Prostate gland (tissue), 2 donors: ENCODE results near the gene PARP8. TPM values are rescaled to one million over a fixed set of nuclear protein-coding genes. Genes with fewer than 3 reads are reported as not detected.

Experiments
- DNase-seq: peaks from one replicate; pipeline ENCODE4 v3.0.0-alpha.2; 2019; ENCODE audit warnings: low spot score
- H3K27ac ChIP-seq, 2 donors: fragments of 200-600 bp; sonication (generic); 2 replicates each; pipeline ENCODE4 v1.5.1; 2017 to 2019
- H3K27me3 ChIP-seq: fragments of 200-600 bp; sonication (generic); replicated peaks from 2 replicates; pipeline ENCODE4 v1.5.1; 2019; ENCODE audit not compliant: insufficient read depth
- H3K36me3 ChIP-seq, 2 donors: fragments of 200-600 bp; sonication (generic); 1 replicate in 1 of 2; 2 replicates in 1 of 2; pipeline versions ENCODE4 v1.5.1 to v1.8.1; 2017 to 2019
- H3K4me1 ChIP-seq: fragments of 200-600 bp; sonication (generic); replicated peaks from 2 replicates; pipeline ENCODE4 v1.5.1; 2019
- H3K4me3 ChIP-seq, 2 donors: fragments of 200-600 bp; sonication (generic); 2 replicates each; pipeline ENCODE4 v1.5.1; 2017 to 2019
- H3K9me3 ChIP-seq: fragments of 200-600 bp; sonication (generic); 2 replicates; pipeline ENCODE4 v1.5.1; 2017
- POLR2A ChIP-seq: fragments of 450-650 bp; IDR thresholded peaks from one replicate; pipeline ENCODE4 v1.6.1; 2016; ENCODE audit warnings: antibody characterized with exemption, mild to moderate bottlenecking
- POLR2AphosphoS5 ChIP-seq: sonication (generic); formaldehyde crosslinking; IDR thresholded peaks from one replicate; pipeline ENCODE4 v1.6.1; 2017; ENCODE audit warnings: antibody characterized with exemption
- WGBS: methylation state at CpG from one replicate; pipeline ENCODE4 v1.1.5; 2018; 5-methylcytosine and 5-hydroxymethylcytosine counted together
- intact Hi-C: fragments of 100-400 bp; cut with DNase I; formaldehyde crosslinking; loops from one replicate; pipeline ENCODE4 v1.14.2; 2022
- total RNA-seq, 2 donors: library from RNA; depleted of rRNA; stranded (reverse); fragments of >200 nt; gene quantifications; one replicate each; pipeline ENCODE4 v1.1.0, GENCODE V29; 2016
- TF ChIP-seq, protein P1 (sequence below), 4 experiments: fragments of 200-600 bp in 2 of 4; fragments of 450-650 bp in 2 of 4; sonication (generic) in 2 of 4; IDR thresholded peaks; 1 replicate in 3 of 4; 2 replicates in 1 of 4; pipeline ENCODE4 v1.5.1; 2016 to 2019; ENCODE audit warnings: antibody characterized with exemption in 4 of 4, mild to moderate bottlenecking in 2 of 4, moderate library complexity in 2 of 4

The PARP8 gene
- total RNA-seq, 2 donors from 2014 or later, result 21.8 TPM

DNA sequence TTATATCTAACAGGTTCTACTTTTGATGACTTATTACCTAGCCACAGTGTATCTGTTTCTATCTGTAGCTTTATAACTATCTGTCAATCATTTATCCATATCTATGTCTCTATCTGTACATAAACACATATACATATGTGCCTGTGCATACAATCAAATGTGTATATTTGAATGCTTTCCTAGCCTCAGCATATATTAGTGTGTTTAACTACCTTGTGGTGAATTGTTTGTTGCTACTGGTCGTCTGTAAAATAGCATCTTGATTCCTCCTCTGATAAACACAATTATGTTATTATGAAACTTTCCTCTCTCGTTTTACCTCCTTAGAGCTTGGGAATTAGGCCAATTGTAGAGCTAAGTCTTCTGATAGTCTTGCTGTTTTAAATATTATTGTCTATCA, 44.4 kb downstream of the PARP8 start:
- no peak overlapping the region for H3K27ac ChIP-seq
- WGBS, result 3% methylated on average over 2 of the region's 2 CpGs
- intact Hi-C loops, result no loop called here
- H3K9me3 ChIP-seq, result no peaks in the 10 kb centered on the region
- DNase-seq, result no peak
- H3K4me3 ChIP-seq, result no peak overlapping the region
- no peaks in the 10 kb centered on the region for H3K4me1 ChIP-seq
- TF ChIP-seq POLR2A (no peak), POLR2AphosphoS5 (no peak)
- TF ChIP-seq, protein P1, sequence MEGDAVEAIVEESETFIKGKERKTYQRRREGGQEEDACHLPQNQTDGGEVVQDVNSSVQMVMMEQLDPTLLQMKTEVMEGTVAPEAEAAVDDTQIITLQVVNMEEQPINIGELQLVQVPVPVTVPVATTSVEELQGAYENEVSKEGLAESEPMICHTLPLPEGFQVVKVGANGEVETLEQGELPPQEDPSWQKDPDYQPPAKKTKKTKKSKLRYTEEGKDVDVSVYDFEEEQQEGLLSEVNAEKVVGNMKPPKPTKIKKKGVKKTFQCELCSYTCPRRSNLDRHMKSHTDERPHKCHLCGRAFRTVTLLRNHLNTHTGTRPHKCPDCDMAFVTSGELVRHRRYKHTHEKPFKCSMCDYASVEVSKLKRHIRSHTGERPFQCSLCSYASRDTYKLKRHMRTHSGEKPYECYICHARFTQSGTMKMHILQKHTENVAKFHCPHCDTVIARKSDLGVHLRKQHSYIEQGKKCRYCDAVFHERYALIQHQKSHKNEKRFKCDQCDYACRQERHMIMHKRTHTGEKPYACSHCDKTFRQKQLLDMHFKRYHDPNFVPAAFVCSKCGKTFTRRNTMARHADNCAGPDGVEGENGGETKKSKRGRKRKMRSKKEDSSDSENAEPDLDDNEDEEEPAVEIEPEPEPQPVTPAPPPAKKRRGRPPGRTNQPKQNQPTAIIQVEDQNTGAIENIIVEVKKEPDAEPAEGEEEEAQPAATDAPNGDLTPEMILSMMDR (IDR thresholded peaks at IDR 0.05), result no peak
- H3K36me3 ChIP-seq, result no peaks in the 10 kb centered on the region
- H3K27me3 ChIP-seq, result no peaks in the 10 kb centered on the region

- no peaks in the 10 kb centered on the region for H3K4me1 ChIP-seq
- intact Hi-C loops, result no loop called here
- H3K4me3 ChIP-seq, result no peak overlapping the region
- no peaks in the 10 kb centered on the region for H3K9me3 ChIP-seq
- H3K27ac ChIP-seq, result no peak overlapping the region
- no peaks in the 10 kb centered on the region for H3K27me3 ChIP-seq
- peak; percentile 8 for DNase-seq
- 45% methylated on average over 2 of the region's 2 CpGs for WGBS
- TF ChIP-seq POLR2AphosphoS5, result peak; percentile 23
- TF ChIP-seq, protein P1 (IDR thresholded peaks at IDR 0.05), result no peak
- H3K36me3 ChIP-seq, result no peaks in the 10 kb centered on the region
These were observed 44.8 kb downstream of the PARP8 start for GRCh38 chr5:50711280-50711679.

DNA sequence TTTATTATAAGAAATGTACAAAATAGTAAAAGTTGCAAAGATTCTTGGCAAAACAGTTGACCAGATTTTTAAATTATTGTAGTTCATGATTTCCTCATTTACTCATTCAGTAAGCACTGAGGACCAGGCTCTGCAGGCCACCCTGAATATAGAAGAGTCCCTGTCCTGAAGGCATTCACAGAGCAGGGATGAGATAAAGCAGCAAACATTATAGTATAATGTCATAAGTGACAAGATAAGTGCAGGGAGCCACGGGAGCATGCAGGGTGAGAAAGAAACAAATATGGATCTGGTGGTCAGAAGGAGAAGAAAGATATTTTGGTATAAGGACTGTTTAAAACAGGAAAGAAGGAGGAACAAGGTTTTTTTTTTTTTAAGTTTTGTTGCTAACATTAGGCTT, 46.0 kb downstream of the PARP8 start:
- Histone ChIP-seq H3K4me1 (no peaks in the 10 kb centered on the region), H3K27ac (no peak overlapping the region), H3K27me3 (no peaks in the 10 kb centered on the region), H3K36me3 (no peaks in the 10 kb centered on the region), H3K9me3 (no peaks in the 10 kb centered on the region), H3K4me3 (no peak overlapping the region)
- WGBS, result 88% methylated on average over 1 of the region's 1 CpG
- intact Hi-C loops, result no loop called here
- TF ChIP-seq POLR2A (no peak), POLR2AphosphoS5 (no peak)
- TF ChIP-seq, protein P1 (IDR thresholded peaks at IDR 0.05), result no peak
- no peak for DNase-seq

DNA sequence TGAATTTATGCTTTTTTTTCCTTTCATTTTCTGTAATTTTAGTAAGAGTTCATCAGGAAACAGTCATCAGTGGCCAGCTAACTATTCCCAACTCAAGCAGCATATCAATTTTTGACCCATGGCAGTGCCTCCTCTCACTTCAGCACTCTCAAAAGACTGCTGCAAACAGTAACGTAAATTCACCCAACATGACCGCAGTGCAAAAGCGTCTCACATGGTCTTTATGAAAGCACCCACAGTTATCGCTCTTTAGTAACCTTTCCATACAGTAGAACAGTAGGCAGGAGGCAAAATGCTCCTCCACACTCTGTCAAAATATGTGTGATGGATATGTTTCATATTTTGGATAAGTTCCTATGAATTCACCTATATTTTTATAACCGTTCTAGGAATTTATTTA, 48.6 kb downstream of the PARP8 start:
- Histone ChIP-seq H3K4me3 (no peak overlapping the region), H3K27me3 (no peaks in the 10 kb centered on the region), H3K27ac (no peak overlapping the region), H3K9me3 (no peaks in the 10 kb centered on the region), H3K36me3 (no peaks in the 10 kb centered on the region), H3K4me1 (no peaks in the 10 kb centered on the region)
- DNase-seq, result no peak
- TF ChIP-seq POLR2AphosphoS5, result no peak
- TF ChIP-seq, protein P1 (IDR thresholded peaks at IDR 0.05), result no peak
- TF ChIP-seq POLR2A, result no peak
- WGBS, result 96% methylated on average over 5 of the region's 5 CpGs
- intact Hi-C loops, result no loop called here

GRCh38 chr5:50716134-50716533, 49.7 kb downstream of the PARP8 start:
- H3K4me3 ChIP-seq, result no peak overlapping the region
- 90% methylated on average over 2 of the region's 2 CpGs for WGBS
- no peak for DNase-seq
- intact Hi-C loops, result no loop called here
- no peaks in the 10 kb centered on the region for H3K36me3 ChIP-seq
- H3K27ac ChIP-seq, result no peak overlapping the region
- no peaks in the 10 kb centered on the region for H3K27me3 ChIP-seq
- H3K4me1 ChIP-seq, result no peaks in the 10 kb centered on the region
- H3K9me3 ChIP-seq, result no peaks in the 10 kb centered on the region
- TF ChIP-seq POLR2A, result no peak
